SKM-1 (cell line): ENCODE measurements around the gene C1QTNF1.

Source experiments
- DNase-seq: peaks from one replicate; lab custom pipeline; 2025; ENCODE audit not compliant: unreplicated experiment; lab: John Stamatoyannopoulos, UW

Gene C1QTNF1

GRCh38 chr17:78992542-78993212, 31.3 kb upstream of the C1QTNF1 start:
- no peak for DNase-seq

- DNase-seq = peak; percentile 3
Observed at GRCh38 chr17:78993241-78993956, 30.6 kb upstream of the C1QTNF1 start.

- DNase-seq = no peak
Observed at GRCh38 chr17:78993981-78994671, 29.8 kb upstream of the C1QTNF1 start.

- no peak for DNase-seq
Observed at GRCh38 chr17:78995022-78995760, 28.8 kb upstream of the C1QTNF1 start.

GRCh38 chr17:78995761-78996451, 28.1 kb upstream of the C1QTNF1 start:
- no peak for DNase-seq

- DNase-seq = no peak
Observed at GRCh38 chr17:78996781-78997201, 27.2 kb upstream of the C1QTNF1 start.

- no peak for DNase-seq
Observed at GRCh38 chr17:78997231-78997741, 26.7 kb upstream of the C1QTNF1 start.

- DNase-seq = no peak
Observed at GRCh38 chr17:78997881-78998280, 26.1 kb upstream of the C1QTNF1 start.

GRCh38 chr17:78998311-78999055, 25.5 kb upstream of the C1QTNF1 start:
- no peak for DNase-seq

- DNase-seq = no peak
Observed at GRCh38 chr17:78999056-78999768, 24.8 kb upstream of the C1QTNF1 start.

- no peak for DNase-seq
Observed at GRCh38 chr17:78999947-79000395, 24.0 kb upstream of the C1QTNF1 start.

GRCh38 chr17:79000396-79001189, 23.4 kb upstream of the C1QTNF1 start:
- DNase-seq = no peak

- DNase-seq = no peak
Observed at GRCh38 chr17:79001190-79002020, 22.6 kb upstream of the C1QTNF1 start.

- DNase-seq = no peak
Observed at GRCh38 chr17:79002291-79002690, 21.7 kb upstream of the C1QTNF1 start.

- DNase-seq = no peak
Observed at GRCh38 chr17:79002796-79003593, 21.0 kb upstream of the C1QTNF1 start.

- DNase-seq = no peak
Observed at GRCh38 chr17:79003661-79004411, 20.1 kb upstream of the C1QTNF1 start.
